Measurements from ENCODE around the gene TMEM59.
"Not testable (repeated sequence)": the region's sequence is repeated elsewhere in the genome, so short reads cannot be mapped to it uniquely, and the experiment has no call there.

TMEM59 gene

DNA sequence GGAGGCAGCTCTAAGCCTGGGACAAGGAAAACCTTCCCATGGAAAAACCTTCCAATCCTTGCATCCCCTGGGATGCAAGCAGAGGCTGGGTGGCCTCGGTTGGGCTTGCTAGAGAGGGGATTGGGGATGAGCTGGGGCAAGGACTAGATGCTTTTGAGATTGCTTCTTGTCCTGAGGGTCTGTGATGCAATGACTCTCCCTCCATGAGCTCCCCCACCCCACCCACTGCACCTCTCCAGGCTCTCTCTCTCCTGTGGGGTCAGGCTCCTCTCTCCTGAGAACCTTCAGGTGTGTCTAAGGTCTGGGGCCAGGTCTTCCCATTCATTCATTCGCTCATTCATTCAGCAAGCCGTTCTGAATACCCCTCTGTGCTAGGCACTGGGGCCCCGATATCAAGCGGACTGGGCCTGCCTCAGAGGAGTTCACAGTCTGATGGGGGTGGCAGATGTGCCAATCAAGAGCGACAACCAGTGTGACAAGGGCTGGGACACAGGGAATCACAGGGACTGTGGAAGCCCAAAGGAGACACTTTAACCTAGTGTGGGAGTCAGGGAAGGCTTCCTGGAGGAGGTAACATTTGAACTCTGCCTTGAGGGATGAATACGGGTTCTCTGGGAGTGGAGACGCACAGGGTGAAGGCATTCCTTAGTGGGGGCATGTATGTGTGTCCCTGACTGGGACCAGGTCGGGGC, 41.5 kb downstream of the TMEM59 start:
- no peak for DNase-seq

DNA sequence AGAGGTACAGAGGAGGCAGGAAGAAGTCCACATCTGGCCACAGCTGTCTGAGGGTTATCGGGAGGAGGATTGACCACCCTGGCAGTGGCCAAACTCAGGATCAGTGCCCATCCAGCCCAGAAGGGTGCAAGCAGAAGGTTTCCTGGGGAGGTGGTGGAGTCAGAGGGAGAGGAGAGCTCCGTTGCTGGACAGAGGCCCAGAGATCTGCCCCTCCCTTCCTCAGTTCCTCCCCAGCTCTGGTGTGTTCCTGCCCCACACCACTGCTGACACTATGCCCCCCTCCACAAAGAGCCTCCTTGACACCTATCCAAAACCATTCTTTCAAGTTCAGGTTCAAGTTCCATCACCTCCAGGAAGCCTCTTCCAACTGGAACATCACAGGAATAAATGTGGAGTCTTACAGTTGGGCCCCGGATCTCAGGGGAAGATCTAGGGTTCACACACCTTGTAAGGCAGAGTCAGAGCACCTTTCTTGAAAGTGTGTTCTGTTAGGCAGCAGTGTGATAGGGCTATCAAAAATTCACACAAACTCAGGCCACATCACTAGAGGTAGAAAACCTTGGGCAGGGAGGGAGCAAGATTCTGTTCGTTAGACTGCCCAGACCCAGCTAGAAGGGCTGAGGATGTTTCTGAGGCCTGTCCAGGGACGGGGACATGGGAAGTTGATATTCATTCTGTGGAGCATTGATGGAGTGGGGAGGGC, 42.4 kb downstream of the TMEM59 start:
- no peak for DNase-seq

DNA sequence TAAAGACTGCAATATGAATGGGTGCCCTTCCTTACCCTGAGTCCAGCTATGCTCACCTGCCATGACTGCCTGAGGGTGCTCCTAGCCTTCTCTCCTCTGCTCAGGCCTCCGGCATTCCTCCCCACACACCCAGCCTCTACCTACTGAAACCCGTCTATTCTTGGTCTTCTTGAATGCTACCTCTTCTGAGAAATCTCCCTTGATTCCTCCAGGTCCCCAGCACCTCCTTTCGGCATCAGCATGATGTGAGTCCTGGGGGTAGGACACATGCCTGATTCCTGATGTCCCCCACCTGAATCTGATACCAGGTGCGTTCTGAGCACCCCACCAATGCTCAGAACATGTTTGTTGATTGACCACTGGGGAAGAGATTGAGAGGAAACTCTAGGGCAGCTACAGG, 43.6 kb downstream of the TMEM59 start:
- no peak for DNase-seq

DNA sequence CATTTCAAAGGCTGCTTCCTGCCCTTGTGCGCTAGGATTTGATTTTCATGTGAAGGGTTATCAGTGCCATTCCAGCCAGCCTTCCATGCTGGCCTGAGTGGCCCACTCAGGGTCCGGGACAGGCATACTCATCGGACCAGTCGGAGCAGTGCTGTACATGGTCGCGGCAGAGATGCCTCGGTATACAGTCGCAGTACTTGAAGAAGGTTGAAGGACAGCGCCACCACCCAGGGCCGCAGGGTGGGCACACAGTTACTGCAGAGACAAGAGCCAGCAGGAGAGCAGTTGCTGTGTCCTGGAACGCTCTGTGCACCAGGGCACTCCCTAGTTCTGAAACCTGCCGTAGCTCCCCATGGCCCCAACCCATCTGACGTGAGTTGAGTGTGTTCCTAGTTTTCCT, 44.1 kb downstream of the TMEM59 start:
- DNase-seq = no peak

DNA sequence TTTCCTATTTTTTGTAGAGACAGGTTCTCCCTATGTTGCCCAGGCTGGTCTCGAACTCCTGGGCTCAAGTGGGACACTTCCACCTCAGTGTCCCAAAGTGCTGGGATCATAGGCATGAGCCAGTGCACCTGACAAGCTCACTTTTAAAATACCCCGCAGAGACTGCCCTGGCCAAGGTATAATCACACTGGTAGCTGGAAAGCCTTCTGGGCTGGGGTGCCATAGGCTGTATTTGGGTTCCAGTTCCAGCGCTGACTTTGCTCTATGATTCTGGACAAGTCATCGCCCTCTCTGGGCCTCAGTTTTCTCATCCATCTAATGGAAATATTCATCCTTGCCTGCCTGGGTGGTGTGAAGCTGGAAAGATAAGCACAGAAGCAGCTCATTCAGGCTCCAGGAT, 45.4 kb downstream of the TMEM59 start:
- no peak for DNase-seq

DNA sequence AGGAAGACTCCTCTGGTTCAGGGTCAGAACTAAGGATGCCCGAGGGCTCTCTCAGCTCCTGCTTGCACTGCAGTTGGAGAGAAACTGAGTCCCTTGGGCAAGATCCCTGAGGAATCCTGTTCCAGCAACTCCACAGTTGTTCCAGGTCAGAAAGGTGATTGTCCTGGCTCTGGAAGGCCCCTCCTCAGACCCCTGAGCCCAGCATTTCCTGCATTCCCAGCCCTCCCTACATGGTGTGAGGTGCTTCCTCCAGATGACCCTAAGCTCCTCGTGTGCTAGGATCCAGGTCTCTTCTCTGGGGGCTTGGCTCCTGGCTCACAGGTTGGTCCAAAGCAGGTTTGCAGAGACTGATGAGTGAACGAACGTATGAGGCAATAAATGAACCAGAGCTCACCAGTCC, 46.5 kb downstream of the TMEM59 start:
- DNase-seq = no peak

DNA sequence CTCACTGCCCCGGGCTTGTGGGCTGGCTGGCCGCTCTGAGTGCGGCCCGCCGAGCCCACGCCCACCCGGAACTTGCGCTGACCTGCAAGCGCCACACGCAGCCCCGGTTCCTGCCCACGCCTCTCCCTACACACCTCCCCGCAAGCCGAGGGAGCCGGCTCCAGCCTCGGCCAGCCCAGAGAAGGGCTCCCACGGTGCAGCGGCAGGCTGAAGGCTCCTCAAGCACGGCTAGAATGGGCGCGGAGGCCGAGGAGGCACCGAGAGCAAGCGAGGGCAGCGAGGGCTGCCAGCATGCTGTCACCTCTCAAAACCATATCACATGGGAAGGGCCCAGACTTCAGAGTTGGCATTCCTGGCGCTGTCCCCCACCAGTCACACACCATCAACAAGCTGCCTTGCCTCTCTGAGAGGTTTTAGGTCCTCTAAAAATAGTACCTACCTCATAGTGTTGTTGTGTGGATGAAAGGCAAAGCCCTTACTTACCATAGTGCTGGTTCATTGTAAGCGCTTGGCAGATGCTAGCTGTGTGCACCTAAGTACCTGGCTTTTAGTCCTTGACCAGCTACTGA, 48.4 kb downstream of the TMEM59 start:
- DNase-seq = no peak

DNA sequence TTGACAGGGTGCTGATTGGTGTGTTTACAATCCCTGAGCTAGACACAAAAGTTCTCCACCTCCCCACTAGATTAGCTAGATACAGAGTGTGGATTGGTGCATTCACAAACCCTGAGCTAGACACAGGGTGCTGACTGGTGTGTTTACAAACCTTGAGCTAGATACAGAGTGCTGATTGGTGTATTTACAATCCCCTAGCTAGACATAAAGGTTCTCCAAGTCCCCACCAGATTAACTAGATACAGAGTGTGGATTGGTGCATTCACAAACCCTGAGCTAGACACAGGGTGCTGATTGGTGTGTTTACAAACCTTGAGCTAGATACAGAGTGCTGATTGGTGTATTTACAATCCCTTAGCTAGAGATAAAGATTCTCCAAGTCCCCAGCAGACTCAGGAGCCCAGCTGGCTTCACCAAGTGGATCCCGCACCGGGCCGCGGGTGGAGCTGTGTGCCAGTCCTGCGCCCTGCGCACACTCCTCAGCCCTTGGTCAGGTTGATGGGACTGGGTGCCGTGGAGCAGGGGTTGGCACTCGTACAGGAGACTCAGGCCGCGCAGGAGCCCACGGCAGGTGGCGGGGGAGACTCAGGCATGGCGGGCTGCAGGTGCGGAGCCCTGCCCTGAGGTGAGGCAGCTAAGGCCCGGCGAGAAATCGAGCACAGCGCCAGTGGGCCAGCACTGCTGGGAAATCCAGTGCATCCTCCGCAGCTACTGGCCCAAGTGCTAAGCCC, 49.1 kb downstream of the TMEM59 start:
- DNase-seq = not testable (repeated sequence)

DNA sequence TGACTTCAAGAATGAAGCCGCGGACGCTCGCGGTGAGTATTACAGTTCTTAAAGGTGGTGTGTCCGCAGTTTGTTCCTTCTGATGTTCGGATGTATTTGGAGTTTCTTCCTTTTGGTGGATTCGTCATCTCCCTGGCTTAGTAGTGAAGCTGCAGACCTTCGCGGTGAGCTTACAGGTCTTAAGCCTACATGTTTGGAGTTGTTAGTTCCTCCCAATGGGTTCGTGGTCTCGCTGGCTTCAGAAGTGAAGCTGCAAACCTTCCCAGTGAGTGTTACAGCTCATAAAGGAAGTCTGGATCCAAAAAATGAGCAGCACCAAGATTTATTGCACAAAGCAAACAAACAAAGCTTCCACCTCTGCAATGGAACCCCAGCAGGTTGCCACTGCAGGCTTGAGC, 49.8 kb downstream of the TMEM59 start:
- DNase-seq = no peak

DNA sequence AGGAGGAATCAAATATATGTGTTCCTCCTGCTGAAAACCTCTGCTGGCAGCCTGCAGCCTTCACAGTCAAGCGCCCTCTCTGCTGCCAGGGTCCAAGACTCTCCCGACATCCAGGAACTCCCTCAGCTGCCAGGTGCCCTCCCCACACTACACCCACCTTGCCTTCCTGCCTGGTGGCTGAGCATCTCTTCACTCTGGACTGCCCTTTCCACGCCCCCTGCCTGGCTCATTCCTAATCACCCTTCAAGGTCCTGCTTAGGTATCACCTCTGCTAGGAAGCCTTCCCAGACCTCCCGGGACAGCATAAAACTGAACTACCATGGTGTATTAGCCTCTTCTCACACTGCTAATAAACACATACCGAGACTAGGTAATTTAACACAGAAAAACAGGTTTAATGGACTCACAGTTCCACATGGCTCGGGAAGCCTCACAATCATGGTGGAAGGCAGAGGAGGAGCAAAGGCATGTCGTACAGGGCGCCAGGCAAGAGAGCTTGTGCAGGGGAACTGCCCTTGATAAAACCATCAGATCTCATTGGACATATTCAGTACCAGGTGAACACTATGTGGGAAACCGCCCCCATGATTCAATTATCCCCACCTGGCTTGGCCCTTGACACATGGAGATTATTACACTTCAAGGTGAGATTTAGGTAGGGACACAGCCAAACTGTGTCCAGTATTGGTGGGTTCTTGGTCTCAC, 50.3 kb downstream of the TMEM59 start:
- no peak for DNase-seq

DNA sequence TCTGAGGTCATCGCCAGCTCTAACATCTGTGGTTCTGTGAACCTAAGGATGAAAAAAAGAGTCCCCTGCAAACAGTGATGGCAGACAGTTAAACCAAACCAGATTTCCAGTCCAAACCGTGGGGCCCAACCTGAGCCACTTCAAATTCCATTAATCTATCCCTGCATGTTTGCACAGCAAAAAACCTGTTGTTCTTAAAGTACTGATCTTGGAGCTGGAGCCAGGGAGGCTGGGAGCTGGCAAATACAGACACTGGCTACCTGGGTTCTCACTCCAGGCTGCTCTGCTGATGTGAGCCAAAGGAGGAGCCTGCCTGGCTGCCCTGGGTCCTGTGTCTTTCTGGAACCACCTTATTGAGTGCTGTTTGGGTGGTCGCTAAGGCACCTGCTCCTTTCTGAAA, 51.4 kb downstream of the TMEM59 start:
- no peak for DNase-seq

DNA sequence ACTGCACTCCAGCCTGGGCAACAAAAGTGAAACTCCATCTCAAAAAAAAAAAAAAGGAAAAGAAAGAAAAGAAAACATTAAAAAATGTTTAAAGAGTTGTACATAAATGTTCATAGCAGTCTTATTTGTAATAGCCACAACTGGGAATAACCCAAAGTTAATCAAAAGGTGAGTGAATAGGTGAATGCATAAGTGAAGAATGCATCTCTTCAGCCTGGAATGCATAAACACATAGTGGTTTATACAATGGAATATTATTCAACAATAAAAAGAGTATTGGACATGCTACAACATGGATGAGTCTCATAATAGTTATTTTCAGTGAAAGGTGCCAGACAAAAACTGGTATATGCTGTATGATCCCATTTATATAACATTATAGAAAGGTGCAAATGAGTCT, 53.1 kb downstream of the TMEM59 start:
- DNase-seq = no peak

DNA sequence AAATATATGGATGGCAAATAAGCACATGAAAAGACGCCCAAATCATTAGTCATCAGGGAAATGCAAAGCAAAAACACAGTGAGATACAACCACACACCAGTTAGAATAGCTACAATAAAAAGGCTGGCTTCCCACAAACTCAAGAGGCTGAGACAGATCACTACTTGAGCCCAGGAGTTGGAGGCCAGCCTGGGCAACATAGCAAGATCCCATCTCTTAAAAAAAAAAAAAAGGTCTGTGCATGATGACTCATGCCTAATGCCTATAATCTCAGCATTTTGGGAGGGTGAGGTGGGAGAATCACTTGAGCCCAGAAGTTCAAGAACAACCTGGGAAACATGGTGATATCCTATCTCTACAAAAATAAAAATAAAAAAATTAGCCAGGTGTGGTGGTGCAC, 54.8 kb downstream of the TMEM59 start:
- DNase-seq = no peak

DNA sequence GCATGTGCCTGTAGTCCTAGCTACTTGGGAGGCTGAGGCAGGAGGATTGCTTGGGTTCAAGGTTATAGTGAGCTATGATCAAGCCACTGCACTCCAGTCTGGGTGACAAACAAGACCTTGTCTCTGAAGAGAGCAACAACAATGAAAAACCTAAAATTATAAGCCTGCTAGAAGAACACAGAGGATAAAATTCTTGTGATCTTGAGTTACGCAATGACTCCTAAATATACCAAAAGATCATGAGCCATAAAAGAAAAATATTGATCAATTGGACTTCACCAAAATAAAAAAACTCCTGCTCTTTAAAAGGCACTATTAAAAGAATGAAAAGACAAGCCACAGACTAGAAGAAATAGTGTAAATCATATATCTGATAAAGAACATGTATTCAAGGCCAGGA, 57.3 kb downstream of the TMEM59 start:
- DNase-seq = no peak

DNA sequence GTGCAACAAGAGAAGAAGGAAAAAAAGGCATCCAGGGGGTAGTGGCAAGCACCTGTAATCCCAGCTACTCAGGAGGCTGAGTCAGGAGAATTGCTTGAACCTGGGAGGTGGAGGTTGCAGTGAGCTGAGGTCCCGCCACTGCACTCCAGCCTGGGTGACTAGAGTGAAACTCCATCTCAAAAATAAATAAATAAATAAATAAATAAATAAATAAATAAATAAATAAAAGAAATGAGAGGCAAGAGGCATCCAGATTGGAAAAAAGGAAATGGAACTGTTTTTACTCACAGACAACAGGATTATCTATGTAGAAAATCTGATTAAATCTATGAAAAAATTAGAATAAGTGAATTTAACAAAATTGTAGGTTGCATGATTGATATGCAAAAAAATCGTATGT, 58.5 kb downstream of the TMEM59 start:
- DNase-seq = not testable (repeated sequence)

DNA sequence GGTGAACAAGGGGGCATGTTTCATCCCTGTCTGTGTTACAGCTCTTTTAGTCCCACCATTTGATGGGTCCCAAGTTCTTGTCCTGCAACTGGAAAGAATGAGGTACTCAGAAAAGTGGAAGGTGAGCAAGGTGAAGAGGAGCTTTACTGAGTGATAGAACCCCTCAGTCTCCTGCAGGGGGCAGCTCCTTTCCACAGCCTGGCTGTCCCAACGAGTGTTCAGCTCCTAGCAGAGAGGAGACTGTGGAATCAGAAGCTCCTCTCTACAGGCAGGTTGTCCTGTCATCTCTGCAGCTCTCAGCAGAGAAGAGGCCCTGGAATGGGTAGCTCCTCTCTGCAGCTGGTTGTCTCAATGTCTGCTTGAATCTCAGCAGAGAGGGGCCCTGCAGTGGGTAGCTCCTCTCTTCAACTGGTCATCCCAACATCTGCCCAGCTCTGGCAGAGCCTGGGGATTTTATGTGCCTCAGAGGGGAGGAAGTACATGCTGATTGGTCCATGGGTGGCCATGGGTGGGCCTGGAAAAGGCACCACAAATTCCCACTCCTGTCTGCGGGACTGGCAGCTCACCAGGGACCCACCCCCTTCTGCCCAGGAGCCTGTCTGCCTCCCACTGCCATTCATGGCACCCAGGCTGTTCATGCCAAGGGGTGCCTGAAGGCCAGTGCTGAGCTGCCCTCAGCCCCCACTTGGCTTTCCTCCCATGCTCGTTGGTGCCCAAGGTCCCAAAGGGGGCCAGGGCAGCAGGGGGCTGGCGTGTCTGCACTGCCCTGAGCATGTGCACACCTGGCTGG, 60.7 kb downstream of the TMEM59 start:
- DNase-seq = no peak

DNA sequence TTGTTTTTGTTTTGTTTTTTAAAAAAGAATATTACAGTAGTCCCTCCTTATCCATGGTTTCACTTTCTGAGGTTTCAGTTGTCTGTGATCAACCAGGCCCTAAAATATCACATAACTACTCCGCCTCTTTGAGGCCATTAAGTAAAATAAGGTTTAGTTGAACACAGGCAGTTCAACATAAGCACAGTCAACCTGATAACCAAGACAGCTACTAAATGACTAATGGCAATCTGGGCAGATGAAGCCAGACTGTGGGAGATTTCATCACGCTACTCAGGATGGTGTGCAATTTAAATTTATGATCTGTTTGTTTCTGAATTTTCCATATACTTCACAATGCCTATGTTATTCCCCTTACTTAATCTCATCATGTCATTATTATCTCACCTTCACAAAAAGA, 65.1 kb downstream of the TMEM59 start:
- no peak for DNase-seq

DNA sequence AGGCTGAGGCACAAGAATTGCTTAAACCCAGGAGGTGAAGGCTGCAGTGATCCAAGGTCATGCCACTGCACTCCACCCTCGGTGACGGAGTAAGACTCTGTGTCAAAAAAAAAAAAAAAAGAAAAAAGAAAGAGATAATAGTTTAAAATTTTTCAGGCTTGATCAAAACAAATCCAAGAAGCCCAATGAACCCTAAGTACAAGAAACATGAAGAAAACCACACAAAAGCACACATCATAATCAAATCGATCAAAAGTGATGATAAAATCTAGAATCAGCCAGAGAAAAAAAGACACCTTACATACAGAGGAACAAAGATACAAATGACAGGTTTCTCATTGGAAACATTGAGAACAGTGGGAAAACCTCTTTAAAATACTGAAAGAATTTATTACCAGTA, 66.5 kb downstream of the TMEM59 start:
- DNase-seq = no peak

DNA sequence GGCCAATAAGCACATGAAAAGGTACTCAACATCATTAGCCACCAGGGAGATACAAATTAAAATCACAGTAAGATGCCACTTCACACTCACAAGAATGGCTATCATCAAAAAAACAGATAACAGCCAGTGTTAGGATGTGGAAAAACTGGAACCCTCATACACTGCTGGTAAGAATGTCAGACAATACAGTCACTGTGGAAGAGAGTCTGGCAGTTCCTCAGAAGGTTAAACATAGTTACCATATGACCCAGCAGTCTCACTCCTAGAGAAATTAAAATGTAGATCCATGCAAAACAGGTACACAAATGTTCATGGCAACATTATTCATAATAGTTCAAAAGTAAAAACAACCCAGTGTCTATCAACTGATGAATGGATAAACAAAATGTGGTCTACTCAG, 68.3 kb downstream of the TMEM59 start:
- DNase-seq = no peak

DNA sequence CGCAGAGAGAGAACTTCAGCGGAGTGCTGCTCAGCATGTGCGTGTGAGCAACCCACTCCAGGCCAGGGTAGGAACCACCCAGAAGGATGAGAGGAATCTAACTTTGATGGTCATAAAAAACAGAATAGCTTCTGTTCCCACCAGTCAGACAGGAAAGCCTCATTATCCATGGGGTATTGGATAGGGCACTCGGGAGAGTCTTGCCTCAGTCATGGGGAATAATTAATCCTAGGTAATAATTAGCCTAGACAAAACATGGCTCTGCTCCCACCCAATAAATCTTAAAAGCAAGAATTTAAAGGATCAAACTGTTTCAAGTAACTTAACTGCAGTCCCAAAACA, 70.3 kb downstream of the TMEM59 start:
- DNase-seq = no peak

DNA sequence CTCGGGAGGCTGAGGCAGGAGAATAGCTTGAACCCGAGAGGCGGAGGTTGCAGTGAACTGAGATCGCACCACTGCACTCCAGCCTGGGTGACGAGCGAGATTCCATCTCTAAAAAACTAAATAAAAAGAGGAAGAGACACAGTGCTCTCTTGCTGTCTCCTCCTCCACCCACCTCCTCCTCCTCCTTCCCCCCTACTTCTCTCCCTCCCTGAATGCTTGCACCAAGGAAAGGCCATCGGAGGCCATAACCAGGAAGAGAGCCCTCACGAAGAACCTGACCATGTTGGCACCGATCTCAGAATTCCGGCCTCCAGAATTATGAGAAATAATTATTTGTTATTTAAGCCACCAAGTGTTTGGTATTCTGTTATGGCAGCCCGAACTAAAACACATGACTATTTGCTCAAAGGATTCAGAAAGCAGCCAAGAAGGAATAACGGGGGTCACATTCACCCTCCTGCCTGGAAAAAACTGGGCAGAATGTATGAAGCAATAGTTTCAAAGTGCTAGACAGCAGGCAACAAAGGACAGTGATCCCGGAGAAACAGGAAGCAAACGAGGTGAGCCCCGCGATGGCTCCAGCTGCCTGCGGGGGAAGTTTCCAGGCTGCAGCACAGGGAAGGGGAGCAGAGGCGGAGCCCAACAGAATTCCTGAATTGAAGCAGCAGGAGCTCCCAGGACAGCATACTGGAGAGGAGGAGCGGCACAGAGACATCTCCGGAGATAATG, 70.8 kb downstream of the TMEM59 start:
- no peak for DNase-seq

DNA sequence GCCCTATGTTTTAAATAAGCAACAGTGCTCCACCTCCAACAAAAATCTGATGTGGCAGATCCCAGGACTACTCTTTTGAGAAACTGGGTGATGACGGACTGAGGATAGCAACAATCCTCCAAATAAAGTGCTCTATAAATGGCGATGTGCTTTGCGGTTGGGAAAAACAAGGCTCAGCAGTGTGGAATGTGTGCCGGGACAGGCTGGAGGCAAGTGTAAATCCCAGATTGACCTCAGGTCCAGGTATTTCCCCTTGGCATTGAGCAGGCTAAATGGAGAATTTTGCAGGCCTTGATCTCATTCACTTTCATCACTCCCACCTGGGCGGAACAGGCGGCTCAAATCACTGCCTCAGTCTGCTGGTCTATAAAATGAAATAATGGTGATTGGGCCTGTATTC, 71.8 kb downstream of the TMEM59 start:
- no peak for DNase-seq
